Cardiac fibroblast (primary cell): ENCODE results near the gene PRM3.

Source experiments
- DNase-seq, 2 donors: peaks; one replicate each; pipeline versions ENCODE4 v3.0.0 to v3.0.0-alpha.2; 2010; ENCODE audit warnings: low read depth in 2 of 2
- H3K4me3 ChIP-seq, 2 donors: replicated peaks in 1 of 2; 1 replicate in 1 of 2; 2 replicates in 1 of 2; pipeline ENCODE4 v1.5.1; 2011; ENCODE audit warnings: low read depth in 2 of 2, low read length in 2 of 2, mild to moderate bottlenecking in 2 of 2, moderate library complexity in 1 of 2
- CTCF ChIP-seq: IDR thresholded peaks from one replicate; pipeline ENCODE4 v1.5.1; 2011; ENCODE audit warnings: low read depth, mild to moderate bottlenecking, low read length, inconsistent platforms

PRM3 gene

GRCh38 chr16:11278681-11279628 lies 5.5 kb upstream of the PRM3 start:
- TF ChIP-seq CTCF, result no peak
- no peak for DNase-seq
- no peak overlapping the region for H3K4me3 ChIP-seq

- TF ChIP-seq CTCF, result no peak
- DNase-seq, result no peak
- H3K4me3 ChIP-seq, result no peak overlapping the region
These were observed 4.3 kb upstream of the PRM3 start for GRCh38 chr16:11277607-11278337.

GRCh38 chr16:11276896-11277593 lies 3.6 kb upstream of the PRM3 start:
- no peak for TF ChIP-seq CTCF
- H3K4me3 ChIP-seq, result no peak overlapping the region
- no peak for DNase-seq

GRCh38 chr16:11276143-11276895 lies 2.9 kb upstream of the PRM3 start, which contains the start of gene PRM2:
PRM2 (minus strand) TSS chr16:11276480; CDS start chr16:11276370, 110 bp downstream.
- no peak for TF ChIP-seq CTCF
- no peak for DNase-seq
- no peak within 1 kb of the TSS for H3K4me3 ChIP-seq

GRCh38 chr16:11274964-11275363 lies 1.5 kb upstream of the PRM3 start:
- DNase-seq, result no peak
- TF ChIP-seq CTCF, result no peak
- no peak overlapping the region for H3K4me3 ChIP-seq
